ENCODE results near the gene ADD1. TPM values are rescaled to one million over a fixed set of nuclear protein-coding genes. Genes with fewer than 3 reads are reported as not detected.

The ADD1 gene
- total RNA-seq, 4 donors from 2014 or later = 144 to 273 (median 203) TPM

- no peak for TF ChIP-seq CTCF (IDR thresholded peaks at IDR 0.05; ENCODE audit: low read depth)
Observed at GRCh38 chr4:2873329-2873728, 29.7 kb downstream of the ADD1 start.

GRCh38 chr4:2874861-2875260 lies 31.2 kb downstream of the ADD1 start:
- no peak for TF ChIP-seq CTCF (IDR thresholded peaks at IDR 0.05; ENCODE audit: low read depth)

- no peak for TF ChIP-seq CTCF (IDR thresholded peaks at IDR 0.05; ENCODE audit: low read depth)
Observed at GRCh38 chr4:2875556-2875955, 31.9 kb downstream of the ADD1 start.

GRCh38 chr4:2878346-2878745 lies 34.7 kb downstream of the ADD1 start:
- TF ChIP-seq CTCF (IDR thresholded peaks at IDR 0.05; ENCODE audit: low read depth) = no peak

- no peak for TF ChIP-seq CTCF (IDR thresholded peaks at IDR 0.05; ENCODE audit: low read depth)
Observed at GRCh38 chr4:2879026-2879425, 35.4 kb downstream of the ADD1 start.

- TF ChIP-seq CTCF (IDR thresholded peaks at IDR 0.05; ENCODE audit: low read depth) = no peak
Observed at GRCh38 chr4:2881431-2881830, 37.8 kb downstream of the ADD1 start.

- TF ChIP-seq CTCF (IDR thresholded peaks at IDR 0.05; ENCODE audit: low read depth) = no peak
Observed at GRCh38 chr4:2882341-2882740, 38.7 kb downstream of the ADD1 start.
